ENCODE data around the gene BRD2.
A peak's percentile ranks its signal among the peaks of the same experiment; 100 is the strongest.

Gene BRD2

GRCh38 chr6:33001685-33002084 lies 33.3 kb downstream of the BRD2 start:
- no peak for DNase-seq

GRCh38 chr6:33004940-33005339 lies 36.5 kb downstream of the BRD2 start:
- DNase-seq: no peak

GRCh38 chr6:33007831-33008400 lies 39.5 kb downstream of the BRD2 start:
- DNase-seq: no peak

DNA sequence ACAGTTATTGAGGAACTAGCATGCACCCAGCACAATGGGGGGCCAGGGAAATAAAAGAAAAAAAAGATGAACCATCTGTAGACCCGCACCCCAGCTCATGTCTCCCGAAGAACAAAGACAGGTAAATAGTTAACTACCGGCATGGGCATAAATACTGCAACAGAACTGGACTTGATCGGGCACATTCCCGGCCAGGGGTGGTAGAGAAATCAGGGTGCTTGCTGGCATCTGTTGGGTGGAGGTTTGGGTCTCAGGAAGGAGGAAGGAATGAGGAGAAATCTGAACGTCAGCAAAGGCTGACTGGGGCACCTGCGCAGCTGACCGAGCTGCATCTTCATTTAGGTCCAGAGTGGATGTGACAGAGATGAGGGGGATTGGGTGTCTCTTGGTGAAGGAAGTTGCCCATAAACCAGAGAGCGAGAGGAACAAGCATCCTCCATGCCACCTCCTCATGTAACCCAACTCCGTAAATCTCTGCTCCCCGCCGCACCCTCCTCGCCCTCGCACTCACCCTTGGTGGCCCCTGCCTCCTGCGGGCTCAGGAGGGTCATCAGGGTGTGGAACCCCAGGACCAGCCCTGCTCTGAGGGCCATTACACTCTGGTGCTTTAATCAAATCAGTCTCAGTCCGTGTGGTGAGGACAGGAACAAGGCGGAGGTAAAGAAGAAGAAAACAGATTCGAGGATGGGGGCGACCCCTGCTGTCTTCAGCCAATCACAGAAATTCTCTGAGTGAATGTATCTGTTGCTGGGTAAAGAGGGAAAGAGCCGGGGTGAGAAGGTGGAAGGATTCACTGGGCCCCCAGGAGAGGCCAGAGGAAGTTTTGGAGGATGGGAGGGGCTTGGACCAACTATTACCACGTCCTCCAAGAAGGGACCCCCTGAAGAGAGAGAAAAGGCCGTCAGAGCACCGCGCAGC lies 40.8 kb downstream of the BRD2 start, which contains the start of gene HLA-DOA:
TSS of gene HLA-DOA (minus strand) at position 648 of the 918 bp plus-strand sequence.
- no peak for DNase-seq

GRCh38 chr6:33010356-33010755 lies 42.0 kb downstream of the BRD2 start:
- no peak for DNase-seq

- no peak for DNase-seq
Observed at GRCh38 chr6:33013608-33014007, 45.2 kb downstream of the BRD2 start.

DNA sequence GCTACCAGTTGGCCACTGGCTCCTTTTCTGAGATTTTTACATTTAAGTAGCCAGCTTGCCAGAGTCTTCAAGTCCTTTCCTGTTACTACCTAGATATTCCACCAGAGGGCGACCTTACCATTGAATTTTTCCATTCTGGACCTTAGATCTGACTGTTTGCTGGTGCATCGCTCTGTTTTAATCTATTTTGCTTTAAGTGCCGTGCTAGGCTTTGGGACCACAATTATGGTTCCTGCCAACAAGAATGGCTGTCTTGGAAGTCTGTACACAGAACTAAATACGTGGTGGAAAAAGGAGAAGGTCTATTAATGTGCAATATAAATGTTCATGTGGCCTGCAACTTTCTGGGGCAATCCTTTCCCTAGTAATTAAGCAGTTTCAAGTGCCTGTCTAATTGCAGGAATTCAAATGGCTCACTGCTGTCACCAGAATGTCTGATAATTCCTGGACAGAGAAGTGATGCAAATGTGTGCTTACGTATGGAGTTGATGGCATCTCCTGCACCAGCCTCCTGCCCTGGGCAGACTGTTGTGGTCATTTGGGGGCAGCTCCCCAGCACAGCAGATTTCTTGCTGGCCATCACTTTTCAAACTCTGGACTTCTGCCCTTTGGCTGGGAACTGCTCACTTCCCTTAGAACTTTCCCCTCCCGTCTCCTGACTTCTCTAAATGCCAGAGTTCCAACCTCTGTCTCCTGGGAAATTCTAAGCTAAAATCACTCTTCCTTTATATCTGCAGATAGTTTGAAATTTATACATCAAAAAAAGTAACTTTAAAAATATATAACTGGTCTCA lies 46.6 kb downstream of the BRD2 start:
- peak; percentile 69 for DNase-seq

- DNase-seq: no peak
Observed at GRCh38 chr6:33015798-33016197, 47.4 kb downstream of the BRD2 start.

- DNase-seq: no peak
Observed at GRCh38 chr6:33017018-33017417, 48.6 kb downstream of the BRD2 start.

DNA sequence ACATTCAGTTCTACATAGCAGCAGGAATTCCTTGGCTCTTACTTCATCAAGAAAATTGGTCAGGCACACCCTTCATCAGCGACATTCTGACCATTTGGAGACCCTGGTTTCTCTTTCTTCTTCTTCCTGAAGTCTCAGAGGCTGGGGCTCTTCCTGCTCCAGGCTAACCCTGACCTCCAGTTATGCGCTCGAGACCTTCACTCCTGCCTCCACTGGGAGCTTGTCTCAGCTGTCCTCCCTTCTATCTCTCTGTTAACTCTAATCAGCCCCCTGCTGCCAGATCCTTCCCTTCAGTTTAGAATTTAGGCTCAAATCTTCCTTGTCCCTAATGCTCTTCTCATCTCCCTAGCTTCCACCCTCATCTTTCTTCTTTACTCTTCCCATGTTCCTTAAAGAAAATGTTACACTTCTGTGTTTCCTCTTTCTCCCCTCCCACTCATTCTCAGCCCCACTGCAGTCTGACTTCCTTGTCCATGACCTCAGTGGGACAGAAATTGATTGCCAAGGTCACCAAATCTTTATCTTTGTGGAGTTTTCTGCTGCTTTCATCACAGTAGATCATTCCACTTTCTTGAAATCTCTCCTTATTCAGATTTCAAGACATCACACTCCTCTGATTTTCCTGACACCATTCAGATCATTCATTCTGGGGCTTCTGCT lies 49.4 kb downstream of the BRD2 start:
- no peak for DNase-seq

DNA sequence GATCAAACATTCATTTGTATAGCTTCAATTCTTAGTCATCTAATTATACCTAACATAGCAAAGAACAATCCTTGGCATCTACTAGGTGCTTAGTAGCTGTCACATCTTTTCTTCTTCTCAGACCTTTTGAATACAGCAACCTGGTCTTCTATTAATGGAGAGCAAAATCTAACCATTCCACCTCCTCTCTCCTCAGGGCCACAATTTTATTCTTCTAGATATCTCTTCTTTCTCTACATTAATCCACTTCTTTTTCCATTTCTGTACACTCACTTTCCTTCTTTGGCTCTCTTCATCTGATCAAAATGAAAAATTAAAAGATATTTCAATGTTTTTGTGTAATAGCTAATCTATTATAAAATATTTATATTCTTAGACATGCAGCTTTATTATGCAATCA lies 50.0 kb downstream of the BRD2 start:
- DNase-seq: no peak

GRCh38 chr6:33018904-33019303 lies 50.5 kb downstream of the BRD2 start:
- DNase-seq: peak; percentile 22

GRCh38 chr6:33019372-33019771 lies 51.0 kb downstream of the BRD2 start:
- DNase-seq: no peak

DNA sequence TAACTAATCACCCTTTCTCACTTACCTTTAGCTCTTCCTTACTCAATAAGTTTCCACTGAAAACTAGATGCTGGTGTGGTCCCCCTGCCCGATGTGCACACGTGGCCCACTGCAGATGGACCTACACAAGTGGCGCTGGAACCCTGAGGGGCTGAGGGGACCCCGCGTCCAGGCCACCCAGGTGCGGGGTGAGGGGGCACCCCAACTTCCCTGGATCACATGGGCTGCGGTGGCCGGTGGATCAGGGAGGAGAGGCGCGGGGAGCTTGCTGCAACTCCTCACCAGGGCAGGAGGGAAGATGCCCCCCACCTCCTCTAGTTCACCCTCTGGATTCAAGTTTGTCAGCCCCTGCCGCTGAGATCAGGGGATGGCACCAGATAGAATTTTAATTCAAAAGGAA lies 53.5 kb downstream of the BRD2 start:
- DNase-seq: no peak

DNA sequence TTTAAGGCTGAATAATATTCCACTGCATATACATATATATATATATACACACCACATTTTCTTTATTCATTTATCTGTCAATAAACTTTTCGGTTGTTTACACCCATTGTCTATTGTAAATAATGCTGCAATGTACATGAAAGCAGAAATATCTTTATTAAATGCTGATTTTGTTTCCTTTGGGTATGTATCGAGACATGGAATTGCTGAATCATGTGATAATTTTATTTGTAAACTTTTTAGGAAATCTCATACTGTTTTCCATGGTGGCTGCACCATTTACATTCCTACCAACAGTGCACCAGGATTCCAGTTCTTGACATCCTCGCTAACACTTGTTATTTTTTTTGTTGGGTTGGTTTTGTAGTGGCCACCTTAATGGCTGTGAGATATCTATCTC lies 55.1 kb downstream of the BRD2 start:
- DNase-seq: no peak

DNA sequence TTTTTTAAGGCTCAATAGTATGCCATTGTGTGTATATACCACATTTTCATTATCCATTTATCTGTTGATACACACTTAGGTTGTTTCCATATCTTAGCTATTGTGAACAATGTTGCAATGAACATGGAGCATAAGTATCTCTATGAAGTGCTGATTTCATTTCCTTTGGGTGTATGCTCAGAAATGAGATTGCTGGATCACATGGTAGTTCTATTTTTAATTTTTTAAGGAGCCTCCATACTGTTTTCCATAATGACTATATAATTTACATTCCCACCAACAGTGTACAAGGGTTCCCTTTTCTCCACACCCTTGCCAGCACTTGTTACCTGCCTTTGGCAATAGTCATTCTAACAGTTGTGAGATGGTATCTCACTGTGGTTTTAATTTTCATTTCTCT lies 56.1 kb downstream of the BRD2 start:
- no peak for DNase-seq

DNA sequence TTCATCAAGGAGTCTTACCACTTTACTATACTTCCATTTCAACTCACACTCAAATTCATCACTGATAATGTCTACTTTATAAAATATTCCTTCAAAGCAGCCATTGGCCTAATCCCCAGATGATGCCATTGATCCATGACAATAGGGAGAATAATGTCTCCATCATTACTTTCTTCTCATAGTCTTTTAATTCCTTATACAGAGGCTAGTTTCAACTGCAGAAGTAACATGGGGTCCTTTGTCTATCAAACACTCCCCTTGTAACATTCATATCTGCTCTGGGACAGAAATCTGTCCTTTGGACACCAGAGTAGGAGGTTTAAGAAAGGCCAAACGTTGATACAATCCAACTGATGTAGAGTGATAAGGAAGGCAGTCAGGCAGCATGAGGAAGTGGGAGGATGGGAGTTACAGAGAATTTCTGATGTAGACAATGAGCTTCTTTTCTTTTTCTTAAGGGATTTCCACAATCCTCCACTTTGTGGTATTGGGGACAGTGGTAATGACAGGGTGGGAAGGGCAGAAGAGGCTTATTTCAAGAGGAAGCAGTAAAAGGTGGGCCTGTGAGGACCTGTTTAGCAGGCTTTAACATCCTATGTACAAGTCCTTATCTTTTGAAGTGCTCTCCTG lies 59.9 kb downstream of the BRD2 start:
- DNase-seq: no peak

- no peak for DNase-seq
Observed at GRCh38 chr6:33029328-33030184, 61.2 kb downstream of the BRD2 start.

DNA sequence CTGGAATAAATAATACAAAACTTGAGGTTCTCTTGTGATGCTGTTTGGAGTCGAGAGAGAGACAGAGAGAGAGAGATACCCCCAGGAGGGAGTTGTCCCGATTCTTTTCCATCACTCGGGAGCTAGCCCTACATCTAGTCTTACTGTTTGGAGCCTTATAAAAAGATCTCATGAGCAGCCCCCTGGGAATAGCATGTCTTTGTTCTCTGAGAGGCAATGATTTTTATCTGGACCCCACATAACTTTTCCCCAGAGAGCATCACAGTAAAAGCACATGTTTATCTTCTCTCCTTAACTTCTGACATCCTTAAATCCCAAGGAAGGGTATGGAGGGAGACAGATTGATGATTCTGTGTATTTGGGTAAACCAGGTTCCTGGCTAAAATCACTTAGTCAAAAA lies 61.9 kb downstream of the BRD2 start:
- DNase-seq: no peak

Data from DMS79 treated with DMSO at 0.1 percent for 48 hours (cell line).